HG02870 (cell line): ENCODE measurements around the gene GRAMD1C.
"Not testable (repeated sequence)": the region's sequence is repeated elsewhere in the genome, so short reads cannot be mapped to it uniquely, and the experiment has no call there.

Experiments used
- ATAC-seq: cut with Tn5 transposase; IDR thresholded peaks from one replicate; pipeline ENCODE4 v1.9.1; 2021; ENCODE audit warnings: mild to moderate bottlenecking, moderate library complexity; ENCODE audit not compliant: unreplicated experiment

The GRAMD1C gene

DNA sequence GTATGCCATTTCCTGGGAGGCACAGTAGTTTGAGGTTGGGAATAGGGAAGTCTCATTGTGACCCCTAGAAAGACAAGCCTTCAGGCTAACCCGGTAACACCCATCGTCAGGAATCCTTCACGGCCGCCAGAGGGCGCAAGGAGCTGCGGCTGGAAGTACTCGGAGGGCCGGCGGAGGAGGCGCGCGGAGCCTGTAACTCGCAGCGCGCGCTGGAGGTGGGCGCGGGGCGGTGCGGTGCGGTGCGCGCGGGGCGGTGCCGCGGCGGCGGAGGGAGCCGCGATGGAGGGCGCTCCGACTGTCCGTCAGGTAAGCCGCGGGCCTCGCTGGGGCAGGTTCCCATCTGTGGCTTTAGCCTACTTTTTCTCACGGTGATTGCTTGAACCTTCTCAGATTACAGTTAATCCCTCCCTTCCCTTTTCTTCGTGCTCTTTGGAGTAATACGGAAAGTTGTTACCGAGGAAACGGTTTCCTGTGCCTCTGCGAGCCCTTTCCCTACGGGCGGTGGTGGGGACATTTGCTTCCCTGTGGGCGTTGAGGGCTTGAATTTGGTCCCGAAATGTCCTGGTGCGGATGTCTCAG, at the start of gene GRAMD1C:
Gene GRAMD1C, plus strand, starts transcription at position 158 of the 579 bp plus-strand sequence. Its CDS starts 122 bp downstream, at position 280.
- ATAC-seq, result peak; percentile 94

DNA sequence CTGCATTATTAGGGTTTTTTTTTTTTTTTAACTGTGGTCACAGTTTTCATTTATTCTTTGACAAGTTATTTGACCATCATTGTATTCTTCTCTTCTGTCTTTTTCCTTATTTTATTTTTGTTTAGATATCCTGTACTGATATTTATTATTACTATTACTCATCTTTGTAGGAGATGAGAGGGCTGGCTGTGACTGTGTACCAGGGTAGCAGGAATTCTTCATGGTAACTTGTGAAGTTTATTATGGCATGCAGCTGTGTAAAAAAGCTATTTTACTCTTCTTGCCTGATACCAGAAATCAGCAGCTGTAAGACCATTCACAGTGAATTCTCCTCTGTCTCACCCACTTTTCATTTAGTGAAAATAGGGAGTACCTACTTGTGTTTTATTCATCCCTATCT, 47.2 kb upstream of the GRAMD1C start:
- no peak for ATAC-seq

GRCh38 chr3:113794526-113794925, 44.1 kb upstream of the GRAMD1C start:
- no peak for ATAC-seq

DNA sequence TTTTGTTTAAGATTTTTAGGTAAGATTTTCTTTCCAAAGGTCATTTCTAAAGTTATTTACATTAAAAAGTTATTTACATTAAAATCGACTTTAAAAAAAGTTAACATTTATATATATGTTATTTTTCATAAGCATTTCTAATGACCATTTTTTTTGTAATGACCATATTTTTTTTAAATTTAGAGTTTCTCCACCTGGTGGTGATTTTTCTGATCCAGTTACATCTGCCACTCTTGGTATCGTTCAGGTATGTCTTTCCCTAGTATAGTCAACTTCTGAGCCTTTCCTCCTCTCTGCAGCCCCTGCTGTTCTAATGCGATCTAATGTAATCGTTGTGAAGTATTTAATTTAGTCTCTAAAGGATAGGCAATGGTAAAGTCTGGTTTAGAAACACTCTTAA, 42.9 kb upstream of the GRAMD1C start:
- no peak for ATAC-seq

GRCh38 chr3:113802795-113803455, 35.7 kb upstream of the GRAMD1C start:
- no peak for ATAC-seq

DNA sequence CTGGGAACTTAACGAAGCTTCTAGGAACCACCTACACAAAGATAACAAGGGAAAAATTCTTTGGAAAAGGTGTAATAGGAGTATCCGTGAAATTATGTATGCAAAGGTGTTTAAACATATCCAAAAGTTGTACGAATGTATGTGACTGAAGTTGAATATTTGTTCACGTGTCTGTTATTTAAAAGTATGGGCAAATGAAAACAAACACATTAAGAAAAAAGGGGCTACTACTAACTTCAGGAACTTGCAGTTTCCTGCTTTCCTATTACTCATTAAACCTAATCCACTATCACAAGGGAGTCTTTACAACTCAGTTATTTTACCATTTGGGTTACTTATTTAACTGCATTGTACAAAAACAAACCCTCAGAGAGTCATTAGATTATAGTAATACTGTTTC, 33.9 kb upstream of the GRAMD1C start:
- no peak for ATAC-seq

DNA sequence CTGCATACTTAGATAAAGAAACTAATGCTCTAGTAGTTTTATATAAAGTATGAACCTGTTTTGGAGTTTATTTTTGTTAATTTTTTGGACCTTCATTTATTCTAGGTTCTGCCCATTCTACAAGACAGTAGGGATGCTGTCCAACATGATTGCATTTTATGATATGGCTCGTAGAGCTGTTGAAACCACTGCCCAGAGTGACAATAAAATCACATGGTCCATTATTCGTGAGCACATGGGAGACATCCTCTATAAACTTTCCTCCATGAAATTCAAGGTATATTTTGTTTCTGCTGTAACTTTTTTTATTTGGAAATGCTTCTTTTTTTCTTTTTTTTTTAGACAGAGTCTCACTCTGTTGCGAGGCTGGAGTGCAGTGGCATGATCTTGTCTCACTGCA, 33.3 kb upstream of the GRAMD1C start:
- no peak for ATAC-seq

- no peak for ATAC-seq
Measured at GRCh38 chr3:113812854-113813253, 25.7 kb upstream of the GRAMD1C start.

DNA sequence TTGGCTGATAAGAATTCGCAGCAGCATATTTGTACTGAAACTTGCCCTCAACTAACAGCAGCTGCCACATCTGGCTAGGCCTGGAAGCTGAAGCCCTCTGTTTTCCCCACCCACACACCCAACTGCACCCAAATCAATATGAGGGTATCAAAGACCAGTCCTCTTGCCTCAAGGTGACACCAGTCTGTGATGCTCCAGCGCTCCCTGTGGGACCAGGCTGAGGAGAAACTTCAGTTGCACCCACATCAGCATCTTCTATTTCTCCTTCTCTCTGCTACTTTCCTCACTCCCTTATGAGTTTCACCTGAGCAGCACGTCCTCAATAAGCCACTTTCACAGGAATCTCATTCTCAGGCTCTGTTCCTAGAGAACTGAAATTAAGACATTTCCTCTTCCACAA, 18.7 kb upstream of the GRAMD1C start:
- ATAC-seq, result no peak

GRCh38 chr3:113825090-113825489, 13.5 kb upstream of the GRAMD1C start:
- peak; percentile 79 for ATAC-seq

DNA sequence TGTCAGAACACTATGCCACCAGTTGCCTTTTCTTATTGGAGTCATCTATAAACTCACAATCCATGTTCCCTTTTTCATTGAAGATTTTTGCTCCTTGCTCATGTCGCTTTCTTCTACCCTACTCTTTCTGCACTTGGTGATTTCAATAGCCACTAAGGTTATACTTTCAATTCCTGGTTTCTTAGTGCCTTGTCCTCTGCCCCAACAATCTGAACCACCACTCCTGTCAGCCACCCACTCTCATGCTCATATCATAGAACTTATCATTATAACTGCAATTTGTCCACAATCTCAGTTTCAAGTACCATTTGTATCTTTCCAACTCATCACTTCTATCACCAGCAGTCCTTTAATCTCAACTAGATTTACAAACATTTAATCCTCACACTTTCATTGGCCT, 10.0 kb upstream of the GRAMD1C start:
- ATAC-seq, result peak; percentile 31

- no peak for ATAC-seq
Measured at GRCh38 chr3:113829576-113830354, 8.8 kb upstream of the GRAMD1C start.

DNA sequence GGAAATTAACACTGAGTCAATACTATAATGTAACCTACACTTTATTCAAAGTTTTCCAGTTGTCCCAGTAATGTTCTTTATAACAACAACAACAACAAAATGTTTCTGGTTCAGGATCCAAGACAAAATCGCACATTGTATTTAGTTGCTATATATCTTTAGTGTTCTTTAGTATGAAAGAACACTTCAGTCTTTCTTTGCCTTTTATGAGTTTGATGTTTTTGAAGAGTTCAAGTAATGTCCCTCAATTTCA, 7.6 kb upstream of the GRAMD1C start:
- ATAC-seq, result no peak

- peak; percentile 47 for ATAC-seq
Measured at GRCh38 chr3:113832477-113833164, 6.0 kb upstream of the GRAMD1C start.

GRCh38 chr3:113834983-113835382, 3.6 kb upstream of the GRAMD1C start:
- no peak for ATAC-seq

DNA sequence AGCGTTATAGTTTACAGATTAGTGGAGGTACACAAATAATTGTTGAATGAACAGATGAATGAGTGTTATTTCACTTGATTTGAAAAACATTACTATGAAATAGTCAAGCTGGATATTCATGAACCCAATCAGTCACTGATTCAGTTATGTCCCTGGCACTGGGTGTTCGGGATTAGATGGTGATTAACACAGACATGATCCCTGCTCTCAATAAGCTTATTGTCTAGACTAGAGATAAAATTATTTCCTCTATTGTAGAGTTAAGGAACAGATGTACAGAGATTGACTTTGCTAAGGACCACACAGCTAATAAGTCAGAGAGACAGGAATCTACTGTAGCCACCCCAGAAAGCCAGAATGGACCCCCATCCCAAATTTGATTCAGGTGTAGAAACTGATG, 963 bp downstream of the GRAMD1C start:
- ATAC-seq, result no peak

GRCh38 chr3:113844622-113845222, 6.1 kb downstream of the GRAMD1C start:
- no peak for ATAC-seq

GRCh38 chr3:113847247-113847646, 8.7 kb downstream of the GRAMD1C start:
- no peak for ATAC-seq

DNA sequence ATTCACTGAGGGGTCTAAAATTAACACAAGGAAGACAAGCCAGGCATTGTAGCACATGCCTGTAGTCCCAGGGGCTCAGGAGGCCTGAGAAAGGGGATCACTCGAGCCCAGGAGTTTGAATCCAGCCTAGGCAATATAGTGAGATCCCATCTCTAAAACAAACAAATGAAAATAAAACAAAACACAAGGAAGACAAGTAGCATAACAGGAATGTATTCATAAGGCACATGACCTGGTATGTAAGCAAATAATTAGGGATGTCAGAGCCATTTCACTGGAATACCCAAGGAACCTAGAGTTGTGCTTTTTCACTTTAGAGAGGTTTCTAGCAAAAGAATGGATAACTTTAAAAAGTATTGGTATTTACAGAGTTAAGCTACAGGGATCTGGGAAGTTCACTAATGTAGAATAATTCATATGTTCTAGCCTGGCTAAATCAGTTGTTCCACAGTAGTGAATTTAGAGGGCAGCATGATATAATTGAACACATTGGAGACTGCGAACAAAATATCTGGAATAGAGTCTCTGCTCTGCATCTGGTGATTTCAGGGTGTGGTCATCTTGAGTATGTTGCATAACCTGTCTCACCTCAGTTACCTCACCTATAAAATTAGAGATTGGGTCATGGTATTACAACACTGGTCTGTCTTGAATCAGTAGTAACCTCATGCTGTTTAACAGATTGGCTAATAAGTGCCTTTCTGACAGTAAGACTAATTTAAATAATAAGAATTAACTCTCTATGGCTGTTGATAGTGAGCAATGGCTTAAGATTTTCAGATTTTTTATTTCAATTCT, 9.3 kb downstream of the GRAMD1C start:
- ATAC-seq, result no peak

GRCh38 chr3:113849071-113849470, 10.5 kb downstream of the GRAMD1C start:
- ATAC-seq, result not testable (repeated sequence)

- not testable (repeated sequence) for ATAC-seq
Measured at GRCh38 chr3:113849841-113850240, 11.3 kb downstream of the GRAMD1C start.
